ENCODE data around the gene ARHGAP26.

- no peak for TF ChIP-seq CTCF (IDR thresholded peaks at IDR 0.05)
- no peak for TF ChIP-seq POLR2A (IDR thresholded peaks at IDR 0.05)
These were observed 335.2 kb downstream of the ARHGAP26 start for GRCh38 chr5:143105216-143105905.
